Measurements from ENCODE around the gene MITF. TPM values are rescaled to one million over a fixed set of nuclear protein-coding genes. Genes with fewer than 3 reads are reported as not detected.

MITF gene
- polyA plus RNA-seq, 1 donor (not counting 4 experiments of a cell fraction or from before 2014, with no cell fraction given), result 2.7 TPM

GRCh38 chr3:69697381-69697780, 41.9 kb upstream of the MITF start:
- no peaks in the 10 kb centered on the region for H3K27me3 ChIP-seq (ENCODE audit: control insufficient read depth, extremely low read depth, insufficient read depth, low read length)
- H3K4me2 ChIP-seq (ENCODE audit: control insufficient read depth, extremely low read depth, insufficient read depth, low read depth, low read length), result no peak overlapping the region
- H3K4me1 ChIP-seq (ENCODE audit: control insufficient read depth, extremely low read depth, insufficient read depth, low read length), result no peaks in the 10 kb centered on the region
- DNase-seq (ENCODE audit: low read depth, low spot score), result no peak
- TF ChIP-seq CTCF (optimal IDR thresholded peaks at IDR 0.05 in 1 of 3, IDR thresholded peaks at IDR 0.05 in 1 of 3, conservative IDR thresholded peaks at IDR 0.05 in 1 of 3; ENCODE audit: extremely low read depth in 1 of 3, insufficient read depth in 2 of 3, low read length in 3 of 3), result no peak
- TF ChIP-seq EZH2 (IDR thresholded peaks at IDR 0.05; ENCODE audit: low read length), result no peak
- H3K9me1 ChIP-seq (ENCODE audit: control insufficient read depth, extremely low read depth, insufficient read depth, low read length), result no peaks in the 10 kb centered on the region
- H3K9me3 ChIP-seq (ENCODE audit: control insufficient read depth, low read depth, low read length), result no peaks in the 10 kb centered on the region
- H3K36me3 ChIP-seq (ENCODE audit: control insufficient read depth in 2 of 2, extremely low read depth in 1 of 2, insufficient read depth in 2 of 2, low read length in 2 of 2), result no peaks in the 10 kb centered on the region
- no peak overlapping the region for H3K4me3 ChIP-seq (ENCODE audit: control insufficient read depth in 2 of 3, extremely low read depth in 1 of 3, insufficient read depth in 2 of 3, low read depth in 1 of 3, low read length in 3 of 3)
- no peaks in the 10 kb centered on the region for H3K79me2 ChIP-seq (ENCODE audit: control insufficient read depth, insufficient read depth, low read length)
- H2AFZ ChIP-seq (ENCODE audit: control insufficient read depth, low read length), result no peak overlapping the region
- dilution Hi-C loops (cut with MboI; ENCODE audit: extremely low pct_ligation_motif_present, low sequenced_read_pairs), result loop anchor here (25.0 kb wide), 1 partner anchor 265 kb away; no protein-coding TSS in a partner anchor
- H4K20me1 ChIP-seq (ENCODE audit: control insufficient read depth, extremely low read depth, insufficient read depth, low read length), result no peaks in the 10 kb centered on the region
- no peak for FAIRE-seq
- no peak overlapping the region for H3K27ac ChIP-seq (ENCODE audit: control insufficient read depth, insufficient read depth, low read length)
- H3K9ac ChIP-seq (ENCODE audit: control insufficient read depth, extremely low read depth, insufficient read depth, low read length), result no peak overlapping the region

DNA sequence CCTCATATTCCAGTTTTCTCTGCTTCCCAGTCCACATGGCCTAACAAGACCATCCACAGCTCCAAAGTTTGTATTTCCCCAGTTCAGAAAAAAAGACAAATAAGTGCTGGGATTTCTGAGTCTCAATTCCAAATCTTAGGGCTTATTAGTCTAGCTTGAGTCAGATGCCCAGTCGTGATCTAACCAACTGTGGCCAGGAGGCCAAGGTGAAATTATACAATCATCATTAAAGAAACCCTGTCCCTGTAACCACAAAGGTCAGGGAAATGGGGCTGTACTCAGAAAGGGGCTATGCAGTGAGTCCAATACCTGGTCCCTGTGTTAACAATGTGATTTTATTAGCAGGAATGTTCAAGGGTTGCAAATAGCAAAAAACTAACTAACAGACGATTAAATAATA, 40.5 kb upstream of the MITF start:
- dilution Hi-C loops (cut with MboI; ENCODE audit: extremely low pct_ligation_motif_present, low sequenced_read_pairs), result loop anchor here (25.0 kb wide), 1 partner anchor 264 kb away; no protein-coding TSS in a partner anchor
- Histone ChIP-seq H3K36me3 (ENCODE audit: control insufficient read depth in 2 of 2, extremely low read depth in 1 of 2, insufficient read depth in 2 of 2, low read length in 2 of 2) (no peaks in the 10 kb centered on the region), H3K27ac (ENCODE audit: control insufficient read depth, insufficient read depth, low read length) (no peak overlapping the region), H3K4me2 (ENCODE audit: control insufficient read depth, extremely low read depth, insufficient read depth, low read depth, low read length) (no peak overlapping the region), H3K9me1 (ENCODE audit: control insufficient read depth, extremely low read depth, insufficient read depth, low read length) (no peaks in the 10 kb centered on the region), H3K27me3 (ENCODE audit: control insufficient read depth, extremely low read depth, insufficient read depth, low read length) (no peaks in the 10 kb centered on the region), H2AFZ (ENCODE audit: control insufficient read depth, low read length) (no peak overlapping the region), H3K9me3 (ENCODE audit: control insufficient read depth, low read depth, low read length) (no peaks in the 10 kb centered on the region), H3K4me1 (ENCODE audit: control insufficient read depth, extremely low read depth, insufficient read depth, low read length) (no peaks in the 10 kb centered on the region), H3K79me2 (ENCODE audit: control insufficient read depth, insufficient read depth, low read length) (no peaks in the 10 kb centered on the region), H3K4me3 (ENCODE audit: control insufficient read depth in 2 of 3, extremely low read depth in 1 of 3, insufficient read depth in 2 of 3, low read depth in 1 of 3, low read length in 3 of 3) (no peak overlapping the region), H3K9ac (ENCODE audit: control insufficient read depth, extremely low read depth, insufficient read depth, low read length) (no peak overlapping the region), H4K20me1 (ENCODE audit: control insufficient read depth, extremely low read depth, insufficient read depth, low read length) (no peaks in the 10 kb centered on the region)
- TF ChIP-seq EZH2 (IDR thresholded peaks at IDR 0.05; ENCODE audit: low read length), result no peak
- TF ChIP-seq CTCF (optimal IDR thresholded peaks at IDR 0.05 in 1 of 3, IDR thresholded peaks at IDR 0.05 in 1 of 3, conservative IDR thresholded peaks at IDR 0.05 in 1 of 3; ENCODE audit: extremely low read depth in 1 of 3, insufficient read depth in 2 of 3, low read length in 3 of 3), result no peak
- no peak for FAIRE-seq
- no peak for DNase-seq (ENCODE audit: low read depth, low spot score)

All from keratinocyte (primary cell).